Germinal center (tissue), 1 donor: ENCODE results near the gene MRPL12.

Experiments
- DNase-seq: peaks from one replicate; pipeline ENCODE4 v3.0.0; 2012; ENCODE audit warnings: mixed read lengths, low spot score

MRPL12 gene

GRCh38 chr17:81740395-81740961 is 37.3 kb downstream of the MRPL12 start:
- no peak for DNase-seq

GRCh38 chr17:81741049-81741593 is 38.0 kb downstream of the MRPL12 start:
- no peak for DNase-seq

- no peak for DNase-seq
Measured at GRCh38 chr17:81741594-81742452, 38.7 kb downstream of the MRPL12 start.
